ENCODE measurements around the gene SESTD1.
"Not testable (repeated sequence)": the region's sequence is repeated elsewhere in the genome, so short reads cannot be mapped to it uniquely, and the experiment has no call there.

SESTD1 gene

DNA sequence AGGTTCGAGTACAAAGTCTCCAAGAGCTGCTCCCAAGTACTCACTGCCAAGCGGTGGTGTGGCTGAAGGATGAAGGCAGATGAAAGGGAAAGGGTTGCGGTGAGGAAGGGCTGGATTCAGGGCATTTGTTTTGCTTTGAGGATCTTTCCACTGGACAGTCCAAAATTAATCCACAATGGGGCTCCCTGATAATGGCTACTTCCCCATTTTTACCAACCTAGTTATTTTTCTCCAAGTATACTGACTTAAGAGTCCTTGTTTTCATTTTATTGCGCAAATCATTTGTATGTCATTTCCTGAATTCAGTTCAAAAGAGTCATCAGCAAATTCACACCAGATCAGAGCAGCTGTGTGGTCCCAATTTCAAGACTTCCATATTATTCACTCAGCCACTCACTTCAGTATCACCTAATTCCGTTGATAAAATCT, 464 bp upstream of the SESTD1 start:
- peak; percentile 73 for DNase-seq (ENCODE audit: low read depth)

GRCh38 chr2:179263446-179264367, 925 bp downstream of the SESTD1 start:
- DNase-seq (ENCODE audit: low read depth) = peak; percentile 58

DNA sequence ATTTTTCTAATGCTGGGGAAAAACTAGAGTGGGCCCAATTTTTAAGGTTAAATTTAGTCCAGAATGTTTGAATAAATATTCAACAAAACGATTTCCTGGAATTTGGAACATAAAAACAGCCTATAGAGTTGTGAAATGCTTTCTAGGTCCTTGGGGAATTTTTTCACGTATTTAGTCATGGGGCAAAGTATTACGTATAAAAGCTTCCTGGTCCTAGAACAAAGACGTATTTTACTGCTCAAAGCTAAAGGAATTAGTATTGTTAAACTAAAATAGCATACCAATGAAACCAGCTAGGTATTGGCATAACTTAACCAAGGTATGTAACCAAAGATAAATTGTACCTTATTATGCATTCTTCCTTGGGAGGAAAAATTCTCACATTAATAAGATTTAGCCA, 1.6 kb downstream of the SESTD1 start:
- DNase-seq (ENCODE audit: low read depth) = peak; percentile 60

DNA sequence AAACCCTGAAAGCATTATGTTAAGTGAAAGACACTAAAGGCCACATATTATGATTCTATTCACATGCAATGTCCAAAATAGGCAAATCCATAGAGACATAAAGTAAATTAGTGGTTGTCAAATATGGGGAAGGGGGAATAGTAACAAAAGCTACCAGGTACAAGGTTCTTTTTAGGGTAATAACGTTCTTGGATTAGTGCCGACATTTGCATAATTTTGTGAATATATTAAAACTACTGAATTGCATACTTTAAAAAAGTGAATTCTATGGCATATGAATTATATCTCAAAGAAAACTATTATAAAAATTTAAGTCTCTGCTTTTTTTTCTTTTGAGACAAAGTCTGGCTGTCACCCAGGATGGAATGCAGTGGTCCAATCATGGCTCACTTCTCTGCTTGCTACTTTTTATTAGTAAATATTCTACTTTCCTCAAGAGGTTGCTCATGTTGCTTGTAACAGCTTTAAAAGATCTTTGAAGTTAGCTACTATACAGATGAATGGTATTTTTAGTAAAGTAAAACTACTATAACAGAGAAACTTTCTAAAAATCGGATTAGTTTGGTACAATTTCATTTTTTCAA, 2.5 kb downstream of the SESTD1 start:
- DNase-seq (ENCODE audit: low read depth) = peak; percentile 20

DNA sequence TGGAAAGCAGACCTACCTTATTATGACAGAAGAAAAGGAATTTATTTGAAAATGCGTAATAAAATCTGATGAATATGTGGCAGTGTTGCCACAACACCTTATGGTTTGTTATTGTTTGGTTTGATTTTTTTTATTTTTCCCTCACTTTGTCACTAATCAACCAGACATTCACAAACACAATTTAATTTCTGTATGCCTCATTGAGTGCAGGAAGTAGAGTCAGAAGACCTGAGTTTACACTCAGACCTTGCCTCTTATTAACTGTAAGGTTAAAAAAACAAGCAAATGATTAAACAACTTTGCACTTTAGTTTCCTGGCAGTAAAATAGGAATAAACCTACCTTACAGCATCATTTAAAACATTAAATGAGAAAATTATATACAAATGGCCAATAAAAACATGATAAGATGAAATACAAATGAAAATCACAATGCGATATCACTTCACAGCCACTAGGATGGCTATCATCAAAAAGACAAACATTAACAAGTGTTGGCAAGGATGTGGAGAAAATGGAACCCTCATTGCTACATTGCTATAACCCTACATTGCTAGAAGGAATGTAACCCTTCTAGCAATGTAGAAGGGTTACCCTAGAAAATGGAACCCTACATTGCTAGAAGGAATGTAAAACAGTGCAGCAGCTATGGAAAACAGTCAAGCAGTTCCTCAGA, 3.3 kb downstream of the SESTD1 start:
- no peak for DNase-seq (ENCODE audit: low read depth)

DNA sequence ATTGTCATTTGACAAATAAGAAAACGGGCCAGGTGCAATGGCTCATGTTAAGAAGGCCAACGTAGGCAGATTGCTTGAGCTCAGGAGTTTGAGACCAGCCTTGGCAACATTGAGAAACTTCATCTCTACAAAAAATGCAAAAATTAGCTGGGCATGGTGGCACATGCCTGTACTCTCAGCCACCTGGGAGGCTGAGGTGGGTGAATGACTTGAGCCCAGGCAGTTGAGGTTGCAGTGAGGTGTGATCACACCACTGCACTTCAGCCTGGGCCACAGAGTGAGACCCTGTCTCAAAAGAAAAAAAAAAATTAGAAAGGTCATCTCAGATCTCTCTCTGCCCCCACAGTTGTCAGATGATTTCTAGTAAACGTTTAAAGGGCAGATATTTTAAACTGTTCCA, 4.4 kb downstream of the SESTD1 start:
- no peak for DNase-seq (ENCODE audit: low read depth)

- DNase-seq (ENCODE audit: low read depth) = no peak
Observed at GRCh38 chr2:179255129-179255528, 9.5 kb downstream of the SESTD1 start.

DNA sequence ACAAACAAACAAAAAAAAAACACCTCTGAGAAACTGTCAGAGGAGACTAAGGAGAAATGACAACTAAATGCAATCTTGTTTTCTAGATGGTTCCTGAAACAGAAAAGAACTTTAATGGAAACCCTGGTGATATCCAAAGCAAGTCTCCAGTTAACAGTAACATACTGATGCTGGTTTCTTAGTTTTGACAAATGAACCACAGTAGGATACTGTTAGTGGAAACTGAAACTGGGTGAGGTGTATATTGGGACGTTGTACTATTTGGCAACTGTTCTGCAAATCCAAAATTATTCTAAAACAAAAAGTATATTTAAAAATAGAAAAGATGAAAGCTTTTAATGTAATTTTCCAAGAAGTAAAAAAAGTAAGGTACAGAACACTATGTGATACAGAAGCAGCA, 11.4 kb downstream of the SESTD1 start:
- DNase-seq (ENCODE audit: low read depth) = no peak

GRCh38 chr2:179252423-179252822, 12.2 kb downstream of the SESTD1 start:
- no peak for DNase-seq (ENCODE audit: low read depth)

DNA sequence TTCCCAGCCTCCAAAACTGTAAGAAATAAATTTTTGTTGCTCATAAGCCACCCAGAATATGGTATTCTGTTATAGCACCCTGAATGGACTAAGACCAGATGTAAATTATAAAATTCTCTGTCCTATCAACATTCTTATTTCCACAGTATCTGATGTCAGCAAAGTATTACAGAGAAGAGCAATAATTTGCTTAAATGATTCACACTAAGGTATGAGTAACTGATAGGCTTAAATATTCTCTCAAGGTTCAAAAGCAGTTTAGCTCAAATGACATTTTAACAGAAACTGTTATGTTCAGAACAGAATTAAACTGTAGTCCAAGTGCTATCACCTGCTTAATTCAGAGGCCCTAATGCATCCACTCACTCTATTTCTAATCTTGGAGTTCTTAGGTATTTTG, 12.8 kb downstream of the SESTD1 start:
- peak; percentile 25 for DNase-seq (ENCODE audit: low read depth)

DNA sequence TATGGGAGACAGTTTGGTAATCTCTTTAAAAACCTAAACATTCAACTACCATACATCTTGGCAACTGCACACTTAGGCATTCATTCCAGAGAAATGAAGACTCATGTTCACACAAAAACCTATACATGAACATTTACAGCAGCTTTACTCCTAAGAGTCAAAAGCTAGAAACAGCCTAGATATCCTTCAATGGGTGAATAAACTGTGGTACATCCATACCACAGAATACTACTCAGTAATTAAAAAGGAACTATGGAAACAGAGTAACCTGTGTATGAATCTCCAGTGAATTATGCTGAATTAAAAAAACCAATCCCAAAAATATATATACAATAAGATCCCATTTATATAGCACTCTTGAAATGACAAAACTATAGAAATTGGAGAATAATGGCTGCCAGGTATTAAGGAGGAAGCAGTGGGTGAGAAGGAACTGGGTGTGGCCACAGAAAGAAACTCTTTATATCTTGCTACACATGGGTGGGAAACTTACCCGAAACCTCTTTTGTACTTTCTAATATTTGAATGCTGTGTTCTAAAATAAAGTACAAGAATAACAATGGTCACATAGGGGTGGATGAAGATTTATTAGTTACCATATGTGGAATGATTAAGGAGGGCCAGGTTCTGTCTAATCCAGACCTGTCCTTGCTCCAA, 13.7 kb downstream of the SESTD1 start:
- DNase-seq (ENCODE audit: low read depth) = no peak

- DNase-seq (ENCODE audit: low read depth) = no peak
Observed at GRCh38 chr2:179250095-179250494, 14.5 kb downstream of the SESTD1 start.

DNA sequence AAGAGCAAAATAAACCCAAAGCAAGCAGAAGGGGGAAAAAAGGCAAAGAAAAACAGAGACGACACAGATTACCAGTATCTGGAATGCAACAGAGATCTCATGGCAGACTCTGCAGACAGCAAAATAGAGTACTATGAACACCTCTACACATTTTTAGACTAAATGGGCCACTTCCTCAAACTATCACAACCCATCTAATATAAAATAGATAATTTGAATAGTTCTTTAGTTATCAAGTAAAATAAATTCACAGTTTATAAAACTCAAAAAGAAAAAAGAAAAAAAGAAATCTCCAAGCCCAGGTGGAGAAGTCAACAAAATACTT, 16.6 kb downstream of the SESTD1 start:
- no peak for DNase-seq (ENCODE audit: low read depth)

DNA sequence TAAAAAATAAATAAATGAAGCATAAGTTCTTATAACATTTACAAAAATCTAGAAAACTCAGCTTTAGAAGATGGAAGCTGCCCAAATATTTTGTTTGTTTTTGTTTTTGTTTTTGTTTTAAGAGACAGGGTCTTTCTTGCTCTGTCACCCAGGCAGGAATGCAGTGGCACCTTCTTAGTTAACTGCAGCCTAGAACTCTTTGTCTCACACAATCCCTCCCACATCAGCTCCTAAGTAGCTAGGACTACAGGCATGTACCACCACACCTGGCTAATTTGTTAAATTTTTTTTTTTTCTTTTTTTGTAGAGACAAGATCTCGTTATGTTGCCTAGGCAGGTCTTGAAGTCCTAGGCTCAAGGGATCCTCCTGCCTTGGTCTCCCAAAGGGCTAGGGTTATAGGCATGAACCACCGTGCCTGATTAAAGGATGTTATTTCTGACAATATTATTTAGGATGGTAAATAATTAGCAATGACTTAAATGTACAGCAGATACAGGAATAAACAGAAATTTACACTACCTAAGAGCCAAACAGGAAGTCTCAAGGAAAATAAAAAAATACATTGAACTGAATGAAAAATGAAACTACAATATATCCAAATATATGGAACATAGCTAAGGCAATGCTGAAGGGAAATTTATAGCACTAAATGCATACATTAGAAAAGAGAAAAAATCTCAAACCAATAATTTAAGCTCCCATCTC, 17.2 kb downstream of the SESTD1 start:
- DNase-seq (ENCODE audit: low read depth) = no peak

DNA sequence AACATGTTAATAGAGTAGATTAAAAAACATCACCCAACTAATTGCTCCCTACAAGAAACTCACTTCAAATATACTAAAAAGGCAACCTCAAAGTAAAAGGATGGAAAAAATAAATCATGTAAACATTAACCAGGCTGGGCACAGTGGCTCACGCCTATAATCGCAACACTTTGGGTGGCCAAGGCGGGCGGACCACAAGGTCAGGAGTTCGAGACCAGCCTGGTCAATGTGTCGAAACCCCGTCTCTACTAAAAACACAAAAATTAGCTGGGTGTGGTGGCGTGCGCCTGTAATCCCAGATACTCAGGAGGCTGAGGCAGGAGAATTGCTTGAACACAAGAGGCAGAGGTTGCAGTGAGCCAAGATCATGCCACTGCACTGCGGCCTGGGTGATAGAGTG, 18.8 kb downstream of the SESTD1 start:
- DNase-seq (ENCODE audit: low read depth) = not testable (repeated sequence)

DNA sequence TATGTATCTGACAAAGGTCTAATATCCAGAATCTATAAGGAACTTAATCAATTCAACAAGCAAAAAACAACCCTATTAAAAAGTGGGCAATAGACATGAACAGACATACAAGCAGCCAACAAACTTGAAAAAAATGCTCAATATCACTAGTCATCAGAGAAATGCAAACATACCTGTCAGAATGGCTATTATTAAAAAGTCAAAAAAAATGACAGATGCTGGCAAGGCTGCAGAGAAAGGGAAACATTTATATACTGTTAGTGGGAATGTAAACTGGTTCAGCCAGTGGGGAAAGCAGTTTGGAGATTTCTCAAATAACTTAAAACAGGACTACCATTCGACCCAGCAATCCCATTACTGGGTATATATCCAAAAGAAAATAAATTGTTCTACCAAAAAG, 21.6 kb downstream of the SESTD1 start:
- DNase-seq (ENCODE audit: low read depth) = no peak

DNA sequence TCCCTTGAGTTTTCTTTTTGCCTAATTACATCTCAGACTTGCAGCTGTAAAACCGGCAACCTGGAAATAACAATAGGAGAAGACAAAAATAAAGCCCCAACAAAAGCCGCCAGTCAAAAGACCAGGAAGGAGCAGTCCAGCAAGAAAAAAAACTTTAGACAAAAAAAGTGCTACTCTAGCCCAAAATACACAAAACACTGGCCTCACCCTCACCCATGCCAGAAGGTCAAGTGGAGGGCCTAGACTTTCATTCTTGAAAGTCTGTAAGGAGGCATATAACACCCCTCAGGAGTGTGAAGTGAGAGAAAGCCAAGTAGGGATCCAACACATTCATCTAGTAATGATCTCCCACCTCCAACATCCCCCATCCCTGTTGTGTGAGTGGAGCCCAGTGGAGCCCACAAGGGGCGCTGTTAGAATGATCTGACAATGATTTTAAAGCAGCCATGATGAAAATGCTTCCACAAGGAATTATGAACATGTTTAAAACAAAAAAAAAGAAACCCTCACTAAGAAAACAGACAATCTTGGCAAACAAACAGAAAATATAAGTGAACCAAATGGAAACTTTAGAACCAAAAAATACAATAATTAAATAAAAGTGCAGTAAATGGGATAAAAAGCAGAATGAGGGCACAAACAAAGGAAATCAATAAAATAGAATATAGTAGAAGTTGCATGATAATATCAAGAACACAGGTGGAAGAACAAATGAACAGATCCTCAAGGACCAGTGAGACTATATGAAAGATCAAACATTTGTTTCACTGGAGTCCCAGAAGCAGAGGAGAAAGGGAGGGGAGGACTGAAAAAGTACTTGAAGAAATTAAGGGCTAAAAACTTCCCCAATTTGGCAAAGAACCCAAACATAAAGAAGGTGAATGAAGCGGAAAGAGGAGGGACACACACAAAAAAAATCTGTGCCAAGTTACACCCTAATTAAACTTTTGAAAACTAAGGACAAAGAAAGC, 23.9 kb downstream of the SESTD1 start:
- DNase-seq (ENCODE audit: low read depth) = no peak

DNA sequence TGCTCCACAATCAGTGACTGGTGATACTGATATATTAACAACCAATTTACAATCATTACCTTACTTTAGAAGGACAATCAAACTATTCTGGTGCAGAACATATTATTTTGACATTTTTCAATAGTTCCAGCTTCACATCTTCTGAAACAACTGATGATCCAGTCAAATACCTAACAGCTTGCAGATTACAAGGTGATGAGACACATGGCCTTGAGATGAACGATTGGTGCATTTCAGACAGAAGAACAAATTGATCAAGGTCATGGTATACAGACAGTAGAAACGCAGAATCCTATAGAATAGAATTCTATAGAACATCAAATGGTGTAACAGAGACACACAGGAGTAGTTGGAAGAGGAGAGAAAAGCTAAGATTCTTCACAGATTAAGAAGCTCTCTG, 24.8 kb downstream of the SESTD1 start:
- DNase-seq (ENCODE audit: low read depth) = no peak

DNA sequence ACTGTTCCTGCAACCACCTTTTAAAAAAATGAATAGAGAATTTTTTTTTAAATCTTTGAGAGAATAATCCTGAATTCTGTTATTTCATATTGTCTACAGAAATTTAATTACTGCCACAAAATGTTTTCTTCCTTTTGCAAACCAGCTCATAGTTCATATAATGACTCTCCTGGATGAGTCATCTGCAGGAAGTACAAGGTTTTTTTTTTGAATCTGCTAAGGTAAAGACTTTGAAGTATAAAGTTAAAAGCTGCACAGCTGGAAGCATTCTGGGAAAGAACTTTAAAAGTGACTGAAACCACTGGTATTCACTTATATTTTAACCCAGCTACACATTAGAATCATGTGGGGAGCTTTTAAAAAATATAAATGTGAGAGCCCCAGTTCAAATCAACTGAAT, 25.4 kb downstream of the SESTD1 start:
- DNase-seq (ENCODE audit: low read depth) = no peak

GRCh38 chr2:179238027-179238426, 26.6 kb downstream of the SESTD1 start:
- no peak for DNase-seq (ENCODE audit: low read depth)

Measured in EH (cell line).